Neural cell (in vitro differentiated cells): Measurements from ENCODE around the gene RPL29. TPM values are rescaled to one million over a fixed set of nuclear protein-coding genes. Genes with fewer than 3 reads are reported as not detected.

Experiments used
- H2AFZ ChIP-seq: fragments of 200-600, 300-800 bp; sonication (generic), shearing (Covaris generic); 2 replicates; pipeline ENCODE4 v1.6.0; 2014; ENCODE audit warnings: low read depth, mild to moderate bottlenecking, antibody characterized with exemption, low read length, moderate library complexity
- H3F3A ChIP-seq: fragments of 200-600 bp; shearing (Covaris generic); 2 replicates; pipeline ENCODE4 v1.6.1; 2016; ENCODE audit warnings: mild to moderate bottlenecking, moderate library complexity, mixed read lengths, antibody characterized with exemption, low read length; ENCODE audit not compliant: insufficient read depth, poor library complexity, severe bottlenecking
- H3K27ac ChIP-seq: fragments of 200-600, 300-800 bp; sonication (generic), shearing (Covaris generic); 2 replicates; pipeline ENCODE4 v1.5.1; 2014; ENCODE audit warnings: mild to moderate bottlenecking, low read length, moderate library complexity
- H3K27me3 ChIP-seq: fragments of 300-800, 200-600 bp; sonication (generic), shearing (Covaris generic); 2 replicates; pipeline ENCODE4 v1.6.0; 2014; ENCODE audit warnings: mild to moderate bottlenecking, low read depth, low read length, moderate library complexity; ENCODE audit not compliant: insufficient read depth
- H3K36me3 ChIP-seq: fragments of 300-800, 200-600 bp; sonication (generic), shearing (Covaris generic); 2 replicates; pipeline ENCODE4 v1.5.1; 2014; ENCODE audit warnings: mild to moderate bottlenecking, antibody characterized with exemption, low read length, moderate library complexity; ENCODE audit not compliant: insufficient read depth
- H3K4me2 ChIP-seq: fragments of 300-800, 200-600 bp; sonication (generic), shearing (Covaris generic); 2 replicates; pipeline ENCODE4 v1.6.0; 2014; ENCODE audit warnings: mild to moderate bottlenecking, low read length
- H3K4me3 ChIP-seq: fragments of 300-800, 200-600 bp; sonication (generic), shearing (Covaris generic); 2 replicates; pipeline ENCODE4 v1.5.1; 2014; ENCODE audit warnings: mild to moderate bottlenecking, low read length, moderate library complexity
- H3K79me2 ChIP-seq: fragments of 200-600 bp; shearing (Covaris generic); replicated peaks from 2 replicates; pipeline ENCODE4 v1.6.0; 2014; ENCODE audit warnings: mild to moderate bottlenecking, low read length, moderate library complexity; ENCODE audit not compliant: insufficient read depth
- H3K9ac ChIP-seq: fragments of 300-800, 200-600 bp; sonication (generic), shearing (Covaris generic); 2 replicates; pipeline ENCODE4 v1.6.1; 2016; ENCODE audit warnings: mild to moderate bottlenecking, low read length, mixed read lengths
- H3K9me2 ChIP-seq: fragments of 200-600 bp; shearing (Covaris generic); 2 replicates; pipeline ENCODE4 v1.6.1; 2016; ENCODE audit warnings: mild to moderate bottlenecking, low read length, mixed read lengths; ENCODE audit not compliant: insufficient read depth
- H3K9me3 ChIP-seq: fragments of 200-600, 300-800 bp; sonication (generic), shearing (Covaris generic); 2 replicates; pipeline ENCODE4 v1.6.1; 2016; ENCODE audit warnings: mild to moderate bottlenecking, mixed run types, low read length, moderate library complexity, mixed read lengths
- H4K20me1 ChIP-seq: fragments of 200-600 bp; shearing (Covaris generic); 2 replicates; pipeline ENCODE4 v1.6.1; 2016; ENCODE audit warnings: mild to moderate bottlenecking, mixed run types; ENCODE audit not compliant: insufficient read depth
- CTCF ChIP-seq: fragments of 450-650 bp; IDR thresholded peaks from 2 replicates; pipeline ENCODE4 v1.5.1; 2014; ENCODE audit warnings: antibody characterized with exemption, mild to moderate bottlenecking, moderate library complexity; ENCODE audit not compliant: poor library complexity, severe bottlenecking
- EP300 ChIP-seq: fragments of 450-650 bp; conservative IDR thresholded peaks from 2 replicates; pipeline ENCODE4 v1.6.1; 2014; ENCODE audit warnings: antibody characterized with exemption, mild to moderate bottlenecking, moderate library complexity; ENCODE audit not compliant: poor library complexity, severe bottlenecking
- EZH2 ChIP-seq: fragments of 200-600, 300-800 bp; shearing (Covaris generic), sonication (generic); IDR thresholded peaks from 2 replicates; pipeline ENCODE4 v1.6.1; 2014; ENCODE audit warnings: antibody characterized with exemption, low read length, borderline replicate concordance, mild to moderate bottlenecking; ENCODE audit not compliant: insufficient read depth, poor library complexity, severe bottlenecking
- MXI1 ChIP-seq: fragments of 450-650 bp; conservative IDR thresholded peaks from 2 replicates; pipeline ENCODE4 v1.6.1; 2014; ENCODE audit warnings: antibody characterized with exemption, mild to moderate bottlenecking; ENCODE audit not compliant: poor library complexity, severe bottlenecking
- POLR2AphosphoS5 ChIP-seq: IDR thresholded peaks from 2 replicates; pipeline ENCODE4 v1.6.1; 2012
- RAD21 ChIP-seq: fragments of 450-650 bp; conservative IDR thresholded peaks from 2 replicates; pipeline ENCODE4 v1.6.1; 2014; ENCODE audit warnings: antibody characterized with exemption, mild to moderate bottlenecking, moderate library complexity
- REST ChIP-seq: IDR thresholded peaks from 2 replicates; pipeline ENCODE4 v1.6.1; 2012; ENCODE audit warnings: borderline replicate concordance
- SMC3 ChIP-seq: fragments of 450-650 bp; conservative IDR thresholded peaks from 2 replicates; pipeline ENCODE4 v1.6.1; 2014; ENCODE audit warnings: antibody characterized with exemption, mild to moderate bottlenecking, moderate library complexity; ENCODE audit not compliant: poor library complexity
- TAF1 ChIP-seq: IDR thresholded peaks from 2 replicates; pipeline ENCODE4 v1.6.1; 2012; ENCODE audit warnings: low read depth
- polyA plus RNA-seq: library from polyadenylated mRNA; depleted of rRNA; stranded (reverse); fragments of >200 nt; gene quantifications from 2 replicates; pipeline ENCODE4 v1.2.3, GENCODE V29; 2014

Gene RPL29
- polyA plus RNA-seq, 1 donor from 2014 or later: 846 TPM

DNA sequence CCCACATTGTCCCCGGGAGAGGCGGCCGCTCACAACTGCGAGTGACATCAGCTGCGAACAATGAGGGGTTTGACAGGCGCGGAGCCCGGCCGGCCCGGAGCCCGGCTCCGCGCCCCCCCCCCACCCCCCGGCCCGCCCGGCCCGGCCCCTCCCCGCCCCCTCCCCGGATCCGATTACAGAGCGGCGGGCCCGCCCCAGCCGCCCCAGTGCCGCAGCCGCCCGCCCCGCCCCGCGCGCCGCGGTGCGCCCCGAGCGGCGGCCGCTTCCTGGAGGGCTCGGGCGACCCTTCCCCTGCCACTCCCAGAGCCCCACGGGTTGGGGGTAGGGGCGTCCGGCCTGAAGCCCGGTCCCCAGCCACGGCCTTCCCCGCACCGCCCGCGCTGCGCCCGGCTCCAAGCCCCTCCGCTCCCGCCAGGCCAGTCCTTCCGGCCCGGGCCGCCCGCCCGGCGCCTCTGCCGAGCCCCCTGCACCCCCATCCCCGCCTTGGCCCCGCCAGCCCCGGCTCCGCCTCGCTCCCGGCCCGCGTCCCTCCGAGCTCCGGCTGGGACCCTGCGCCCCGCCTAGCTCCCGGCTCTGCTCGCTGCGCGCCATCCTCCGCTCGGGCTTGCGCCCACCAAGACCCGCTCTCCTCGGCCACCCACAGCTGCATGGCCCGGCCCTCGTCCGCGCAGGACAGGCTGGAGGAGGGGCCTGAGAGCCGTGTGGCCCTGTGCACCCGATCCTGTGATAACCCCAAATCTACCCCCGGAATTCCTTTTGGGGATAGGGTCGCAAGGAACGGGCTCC is 28.1 kb downstream of the RPL29 start, which contains the start of gene PCBP4:
PCBP4 (minus strand) TSS at position 71 of the 786 bp plus-strand sequence. CDS start 6,214 bp downstream, outside the sequence.
- Histone ChIP-seq H3K9me2 (no peaks in the 10 kb centered on the region), H3K4me3 (peak within 1 kb of the TSS; percentile 74), H3K36me3 (no peaks in the 10 kb centered on the region), H3K9me3 (no peaks in the 10 kb centered on the region), H2AFZ (peak within 1 kb of the TSS; percentile 60), H3K9ac (peak within 1 kb of the TSS; percentile 90), H3K79me2 (peaks cover 31% of the 10 kb centered on the region), H3K27ac (peak within 1 kb of the TSS; percentile 70), H4K20me1 (no peaks in the 10 kb centered on the region), H3K4me2 (peak within 1 kb of the TSS; percentile 94), H3F3A (no peaks in the 10 kb centered on the region), H3K27me3 (no peaks in the 10 kb centered on the region)
- TF ChIP-seq POLR2AphosphoS5: peak; percentile 28
- no peak for TF ChIP-seq TAF1

DNA sequence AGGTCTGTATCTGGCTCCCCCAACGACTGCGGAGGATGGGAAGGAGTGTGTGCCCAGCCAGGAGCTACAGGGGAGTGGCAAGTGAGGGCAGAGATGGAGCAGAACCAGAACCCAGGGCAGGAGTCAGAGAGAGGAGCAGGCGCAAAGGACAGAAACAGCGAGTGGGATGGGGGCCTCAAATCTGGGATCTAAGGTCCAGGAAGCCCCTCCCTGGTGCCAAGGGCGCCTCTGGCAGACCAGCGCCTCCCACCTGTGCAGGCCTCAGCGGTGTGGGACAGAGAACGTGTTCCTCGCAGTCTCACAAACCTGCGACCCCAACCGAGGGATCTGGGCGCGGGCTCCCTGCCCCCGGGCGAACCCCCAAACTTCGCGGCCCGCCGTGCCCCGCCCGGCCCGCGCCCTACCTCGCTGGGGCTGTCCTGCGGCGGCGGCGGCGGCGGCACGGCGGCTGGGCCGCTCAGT is 28.7 kb downstream of the RPL29 start:
- H2AFZ ChIP-seq: peak overlapping the region; percentile 60
- peak overlapping the region; percentile 87 for H3K9ac ChIP-seq
- no peaks in the 10 kb centered on the region for H4K20me1 ChIP-seq

More for the DNA sequence above, 28.7 kb downstream of the RPL29 start:
- peak overlapping the region; percentile 94 for H3K4me2 ChIP-seq
- H3K9me2 ChIP-seq: no peaks in the 10 kb centered on the region
- peak overlapping the region; percentile 67 for H3K27ac ChIP-seq
- H3K79me2 ChIP-seq: peaks cover 31% of the 10 kb centered on the region
- H3F3A ChIP-seq: no peaks in the 10 kb centered on the region
- no peaks in the 10 kb centered on the region for H3K36me3 ChIP-seq
- TF ChIP-seq MXI1 (peak; percentile 52), RAD21 (no peak), CTCF (peak; percentile 22), EP300 (no peak), REST (no peak), SMC3 (no peak), EZH2 (no peak), TAF1 (no peak), POLR2AphosphoS5 (no peak)
- peak overlapping the region; percentile 74 for H3K4me3 ChIP-seq
- H3K27me3 ChIP-seq: no peaks in the 10 kb centered on the region
- H3K9me3 ChIP-seq: no peaks in the 10 kb centered on the region
